Measurements from ENCODE around the gene FGF18.
"Not testable (repeated sequence)": the region's sequence is repeated elsewhere in the genome, so short reads cannot be mapped to it uniquely, and the experiment has no call there.

FGF18 gene

DNA sequence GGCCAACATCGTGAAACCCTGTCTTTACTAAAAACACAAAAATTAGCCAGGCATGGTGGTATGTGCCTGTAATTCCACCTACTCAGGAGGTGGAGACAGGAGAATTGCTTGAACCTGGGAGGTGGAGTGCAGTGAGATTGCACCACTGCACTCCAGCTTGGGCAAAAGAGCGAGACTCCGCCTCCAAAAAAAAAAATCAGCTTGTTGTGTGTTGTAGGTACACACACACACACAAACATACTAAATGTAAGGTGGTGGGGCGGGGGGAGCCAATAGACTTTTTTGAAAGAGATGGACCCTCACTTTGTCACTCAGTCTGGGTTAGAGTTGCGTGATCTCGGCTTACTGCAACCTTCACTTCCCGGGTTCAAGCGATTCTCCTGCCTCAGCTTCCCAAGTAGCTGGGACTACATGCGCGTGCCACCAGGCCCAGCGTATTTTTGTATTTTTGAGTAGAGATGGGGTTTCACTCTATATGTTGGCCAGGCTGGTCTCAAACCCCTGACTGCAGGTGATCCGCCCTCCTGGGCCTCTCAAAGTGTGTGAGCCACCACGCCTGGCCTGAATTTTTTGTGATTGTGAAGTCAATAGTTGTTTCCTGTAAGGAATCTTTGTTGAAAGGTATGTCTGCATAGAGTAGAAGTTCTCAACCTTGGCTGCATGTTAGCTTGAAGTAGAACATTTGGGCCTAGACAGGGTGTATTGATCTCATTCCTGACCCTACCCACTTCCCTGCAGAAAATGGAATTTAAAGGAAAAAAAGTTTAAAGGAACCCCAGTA is 18.1 kb upstream of the FGF18 start:
- DNase-seq: no peak

- not testable (repeated sequence) for DNase-seq
These were observed 16.7 kb upstream of the FGF18 start for GRCh38 chr5:171402751-171403150.

GRCh38 chr5:171405615-171406014 is 13.8 kb upstream of the FGF18 start:
- no peak for DNase-seq

- DNase-seq: no peak
These were observed 12.2 kb upstream of the FGF18 start for GRCh38 chr5:171407234-171407633.

GRCh38 chr5:171409164-171410136 is 10.0 kb upstream of the FGF18 start:
- no peak for DNase-seq

GRCh38 chr5:171410181-171410580 is 9.3 kb upstream of the FGF18 start:
- no peak for DNase-seq

DNA sequence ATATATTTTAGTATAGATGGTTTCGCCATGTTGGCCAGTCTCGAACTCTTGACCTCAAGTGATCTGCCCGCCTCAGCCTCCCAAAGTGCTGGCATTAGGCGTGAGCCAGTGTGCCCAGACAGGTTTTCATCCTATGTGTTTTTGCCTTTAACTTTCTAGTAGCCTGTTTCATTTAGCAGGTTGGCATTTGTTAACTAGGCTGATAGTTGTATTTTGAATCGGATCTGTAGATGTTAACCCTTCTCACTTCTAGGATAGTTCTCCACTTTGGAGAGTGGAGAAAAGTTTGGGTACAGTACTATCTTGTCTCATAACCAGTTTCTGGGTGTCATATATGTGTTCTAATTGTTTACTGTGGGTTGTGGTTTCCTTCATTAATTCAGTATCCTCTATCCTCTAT is 7.3 kb upstream of the FGF18 start:
- DNase-seq: no peak

- DNase-seq: no peak
These were observed 6.1 kb upstream of the FGF18 start for GRCh38 chr5:171413153-171413910.

- not testable (repeated sequence) for DNase-seq
These were observed 5.5 kb upstream of the FGF18 start for GRCh38 chr5:171413993-171414392.

DNA sequence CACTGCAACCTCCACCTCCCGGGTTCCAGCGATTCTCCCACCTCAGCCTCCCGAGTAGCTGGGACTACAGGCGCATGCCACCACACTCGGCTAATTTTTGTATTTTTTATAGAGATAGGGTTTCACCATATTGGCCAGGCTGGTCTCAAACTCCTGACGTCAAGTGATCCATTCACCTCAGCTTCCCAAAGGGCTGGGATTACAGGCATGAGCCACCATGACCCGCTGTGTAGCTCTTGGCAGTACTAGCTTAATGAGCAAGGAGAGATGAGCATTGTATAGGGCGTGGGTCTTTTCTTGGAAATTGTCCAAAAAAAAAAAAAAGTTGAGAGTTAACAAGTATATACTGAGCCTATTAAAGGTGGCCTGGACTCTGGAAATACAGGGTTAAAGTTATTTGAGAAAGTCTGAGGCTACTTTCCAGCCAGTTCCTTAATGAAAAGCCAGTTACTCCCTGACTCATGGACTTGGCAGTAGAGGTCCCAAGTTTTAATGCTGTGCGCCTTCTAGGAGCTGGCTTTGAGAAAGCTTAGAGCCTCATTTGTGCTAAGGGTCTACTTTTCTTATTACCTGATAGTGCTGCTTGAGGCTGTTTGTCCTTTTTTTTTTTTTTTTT is 4.2 kb upstream of the FGF18 start:
- no peak for DNase-seq

GRCh38 chr5:171416160-171417049 is 3.0 kb upstream of the FGF18 start:
- no peak for DNase-seq

DNA sequence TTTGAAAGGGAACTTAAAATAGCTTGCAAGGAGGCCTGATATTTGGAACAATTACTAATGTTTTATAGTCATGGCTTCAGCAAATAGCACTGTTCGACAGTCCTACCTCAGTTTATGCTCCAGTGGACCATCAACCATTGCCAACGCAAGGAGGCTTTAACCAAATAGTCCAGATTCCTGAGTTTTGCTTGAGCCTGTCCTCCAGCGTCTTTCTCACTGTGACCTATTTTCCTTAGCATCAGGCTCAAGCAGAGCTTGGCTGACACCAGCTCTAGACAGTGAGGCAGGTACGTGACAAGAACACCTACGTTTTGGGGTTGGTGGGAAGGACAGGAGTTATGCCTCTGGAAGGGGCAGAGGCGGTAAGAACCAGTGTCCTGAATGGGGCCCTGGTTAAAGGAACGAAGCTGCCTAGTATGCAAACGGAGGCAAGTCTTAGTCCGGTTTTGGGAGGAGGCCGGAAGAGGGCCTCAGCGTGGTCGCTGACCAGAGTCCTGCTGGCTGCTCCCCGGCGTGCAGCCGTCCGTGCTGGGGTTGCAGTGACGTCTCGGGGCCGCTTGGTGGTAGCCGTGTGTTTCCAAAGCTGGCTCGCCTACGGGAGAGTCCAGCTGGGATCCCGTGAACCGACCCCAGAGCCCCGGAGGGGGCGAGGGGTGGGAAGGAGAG is 998 bp upstream of the FGF18 start:
- peak; percentile 2 for DNase-seq

- peak; percentile 28 for DNase-seq
These were observed 412 bp downstream of the FGF18 start for GRCh38 chr5:171419688-171420430.

- DNase-seq: peak; percentile 11
These were observed 1.2 kb downstream of the FGF18 start for GRCh38 chr5:171420431-171421241.

GRCh38 chr5:171421331-171422262 is 2.1 kb downstream of the FGF18 start:
- no peak for DNase-seq

DNA sequence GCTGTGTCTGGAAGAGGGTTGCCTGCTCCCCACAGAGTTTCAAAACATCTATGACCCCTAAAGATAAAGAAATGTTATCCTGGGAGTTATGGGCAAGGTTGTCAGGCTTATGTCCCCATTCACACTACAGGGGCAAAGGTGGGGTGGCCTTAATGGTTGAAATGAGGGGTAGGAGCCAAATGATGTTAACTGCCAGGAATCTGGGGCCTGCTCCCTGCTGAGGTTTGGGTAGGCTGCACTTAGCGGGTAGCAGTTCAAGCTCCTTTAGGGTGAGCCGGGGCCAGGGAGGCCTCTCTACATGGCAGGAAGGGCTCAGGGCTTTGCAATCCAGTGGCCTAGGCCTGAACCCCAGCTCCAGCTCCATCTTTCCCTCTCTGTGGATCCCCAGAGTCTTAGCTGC is 3.0 kb downstream of the FGF18 start:
- DNase-seq: no peak

- DNase-seq: no peak
These were observed 3.6 kb downstream of the FGF18 start for GRCh38 chr5:171422902-171423663.
